ENCODE measurements around the gene ACHE. TPM values are rescaled to one million over a fixed set of nuclear protein-coding genes. Genes with fewer than 3 reads are reported as not detected.
A peak's percentile ranks its signal among the peaks of the same experiment; 100 is the strongest.

The ACHE gene
- total RNA-seq, 6 experiments from 2014 or later: 0.59 to 6.0 (median 3.0) TPM

DNA sequence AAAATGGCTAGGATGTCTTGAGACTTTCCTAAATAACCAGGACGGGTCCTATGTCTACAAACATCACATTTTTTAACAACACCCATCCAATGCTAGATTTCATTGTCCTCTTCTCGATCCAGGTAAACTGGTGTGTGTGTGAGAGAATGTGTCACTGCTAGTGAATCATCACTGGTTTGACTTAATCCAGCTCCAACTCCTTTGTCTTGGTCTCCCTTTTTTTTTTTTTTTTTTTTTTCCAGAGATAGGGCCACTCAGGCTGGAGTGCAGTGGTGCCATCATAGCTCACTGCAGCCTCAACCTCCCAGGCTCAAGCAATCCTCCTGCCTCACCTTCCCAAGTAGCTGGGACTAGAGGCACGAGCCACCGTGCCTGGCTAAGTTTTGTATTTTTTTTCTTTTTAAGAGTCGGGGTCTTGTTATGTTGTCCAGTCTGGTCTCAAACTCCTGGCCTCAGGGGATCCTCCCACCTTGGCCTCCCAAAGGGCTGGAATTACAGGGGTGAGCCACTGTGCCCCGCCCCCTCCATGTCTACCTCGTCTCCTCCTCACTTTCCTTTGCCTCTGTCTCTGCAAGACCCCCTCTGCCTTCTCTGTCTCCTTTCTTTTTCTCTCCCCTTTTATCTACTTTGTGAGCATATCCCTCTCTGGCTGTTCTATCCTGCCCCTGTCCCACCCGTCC is 4.0 kb downstream of the ACHE start:
- peaks cover 0 to 25% (median 11%) of the 10 kb centered on the region in 4 donors for H3K4me1 ChIP-seq
- no peak overlapping the region for H3K27ac ChIP-seq
- no peaks in the 10 kb centered on the region for H3K27me3 ChIP-seq
- H3K4me3 ChIP-seq: no peak overlapping the region
- no peaks in the 10 kb centered on the region for H3K9me3 ChIP-seq
- 56% methylated on average over 5 of the region's 8 CpGs for WGBS (ENCODE audit: insufficient coverage, low coverage, low lambda C conversion rate, missing lambda C conversion rate)
- ATAC-seq (no peak), DNase-seq (no peak)
- TF ChIP-seq, protein P1, sequence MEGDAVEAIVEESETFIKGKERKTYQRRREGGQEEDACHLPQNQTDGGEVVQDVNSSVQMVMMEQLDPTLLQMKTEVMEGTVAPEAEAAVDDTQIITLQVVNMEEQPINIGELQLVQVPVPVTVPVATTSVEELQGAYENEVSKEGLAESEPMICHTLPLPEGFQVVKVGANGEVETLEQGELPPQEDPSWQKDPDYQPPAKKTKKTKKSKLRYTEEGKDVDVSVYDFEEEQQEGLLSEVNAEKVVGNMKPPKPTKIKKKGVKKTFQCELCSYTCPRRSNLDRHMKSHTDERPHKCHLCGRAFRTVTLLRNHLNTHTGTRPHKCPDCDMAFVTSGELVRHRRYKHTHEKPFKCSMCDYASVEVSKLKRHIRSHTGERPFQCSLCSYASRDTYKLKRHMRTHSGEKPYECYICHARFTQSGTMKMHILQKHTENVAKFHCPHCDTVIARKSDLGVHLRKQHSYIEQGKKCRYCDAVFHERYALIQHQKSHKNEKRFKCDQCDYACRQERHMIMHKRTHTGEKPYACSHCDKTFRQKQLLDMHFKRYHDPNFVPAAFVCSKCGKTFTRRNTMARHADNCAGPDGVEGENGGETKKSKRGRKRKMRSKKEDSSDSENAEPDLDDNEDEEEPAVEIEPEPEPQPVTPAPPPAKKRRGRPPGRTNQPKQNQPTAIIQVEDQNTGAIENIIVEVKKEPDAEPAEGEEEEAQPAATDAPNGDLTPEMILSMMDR (IDR thresholded peaks at IDR 0.05): no peak
- no peak for TF ChIP-seq POLR2A (IDR thresholded peaks at IDR 0.05)
- intact Hi-C loops (cut with DNase I): loop anchor here (5.0 kb wide), 1 partner anchor 171 kb away; no protein-coding TSS in a partner anchor
- H3K36me3 ChIP-seq: peaks cover 0 to 20% (median 4%) of the 10 kb centered on the region in 4 donors

GRCh38 chr7:100890653-100891567 is 4.8 kb downstream of the ACHE start:
- DNase-seq: no peak
- Histone ChIP-seq H3K36me3 (peaks cover 0 to 28% (median 8%) of the 10 kb centered on the region in 4 donors), H3K27me3 (no peaks in the 10 kb centered on the region), H3K4me3 (peak overlapping the region in 2 of 3 donors; percentile 77 to 84), H3K9me3 (no peaks in the 10 kb centered on the region), H3K4me1 (peaks cover 0 to 21% (median 9%) of the 10 kb centered on the region in 4 donors), H3K27ac (peak overlapping the region; percentile 40 to 77 (median 44))
- 42% methylated on average over 13 of the region's 43 CpGs for WGBS (ENCODE audit: insufficient coverage, low coverage, low lambda C conversion rate, missing lambda C conversion rate)
- intact Hi-C loops (cut with DNase I): loop anchor here (5.0 kb wide), 1 partner anchor 171 kb away; no protein-coding TSS in a partner anchor
- TF ChIP-seq POLR2A (IDR thresholded peaks at IDR 0.05): no peak
- TF ChIP-seq, protein P1 (IDR thresholded peaks at IDR 0.05): no peak
- no peak for ATAC-seq

DNA sequence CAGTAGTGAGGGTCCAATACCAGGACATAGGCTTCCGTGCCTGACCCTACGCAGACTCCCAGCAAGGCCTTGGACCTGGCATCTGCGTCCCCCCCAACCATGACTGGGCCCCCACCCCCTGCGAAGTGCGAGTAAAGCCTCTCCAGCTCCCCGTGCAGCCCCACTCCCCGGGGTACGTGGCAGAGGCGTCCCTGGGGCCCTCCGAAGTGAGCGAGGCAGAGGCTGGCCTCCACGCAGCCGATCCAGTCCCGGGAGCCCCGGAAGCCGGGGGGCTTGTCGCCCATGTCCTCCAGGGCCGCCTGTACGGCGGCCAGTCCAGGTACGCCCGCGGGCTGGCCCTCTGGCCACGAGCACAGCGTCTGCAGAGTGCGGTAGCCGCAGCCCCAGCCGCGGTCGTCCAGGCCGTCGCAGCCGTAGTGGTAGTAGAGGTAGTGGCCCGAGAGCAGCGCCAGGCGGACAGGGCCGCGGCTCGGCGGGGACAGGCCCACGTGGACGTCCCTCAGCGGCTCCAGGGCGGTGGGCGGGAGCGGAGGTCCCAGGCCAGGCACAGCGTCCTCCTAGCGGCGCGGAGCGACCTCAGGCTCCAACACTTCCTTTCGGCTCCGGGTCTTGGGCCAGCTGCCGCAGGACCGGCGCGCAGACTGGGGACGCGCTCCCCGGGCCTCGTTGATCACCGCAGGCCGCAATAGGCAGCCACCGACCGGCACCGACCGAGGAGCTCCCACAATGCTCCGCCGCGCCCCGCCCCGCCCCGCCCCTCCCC is 6.5 kb downstream of the ACHE start, which contains the start of gene UFSP1:
Gene UFSP1 (minus strand): TSS at position 728 of the 763 bp plus-strand sequence. CDS start 444 bp downstream, at position 284.
- intact Hi-C loops (cut with DNase I): no loop called here
- peak; percentile 48 to 68 (median 65) for ATAC-seq

More for the DNA sequence above, 6.5 kb downstream of the ACHE start, which contains the start of gene UFSP1:
- no peaks in the 10 kb centered on the region for H3K27me3 ChIP-seq
- peaks cover 0 to 15% (median 8%) of the 10 kb centered on the region in 4 donors for H3K4me1 ChIP-seq
- no peak for DNase-seq
- peaks cover 0 to 46% (median 17%) of the 10 kb centered on the region in 4 donors for H3K36me3 ChIP-seq
- no CpG with 5 or more reads among the region's 73 CpGs for WGBS (ENCODE audit: insufficient coverage, low coverage, low lambda C conversion rate, missing lambda C conversion rate)
- peak within 1 kb of the TSS; percentile 65 to 77 (median 77) for H3K27ac ChIP-seq
- TF ChIP-seq, protein P1 (IDR thresholded peaks at IDR 0.05): peak in 1 of 4 donors; percentile 11
- peak; percentile 58 for TF ChIP-seq POLR2A (IDR thresholded peaks at IDR 0.05)
- no peaks in the 10 kb centered on the region for H3K9me3 ChIP-seq
- H3K4me3 ChIP-seq: peak within 1 kb of the TSS; percentile 77 to 84 (median 82)
